Epithelial cell of esophagus (primary cell): Measurements from ENCODE around the gene CHKA.

Source experiments
- DNase-seq: peaks from one replicate; pipeline ENCODE4 v3.0.0; 2010; ENCODE audit warnings: low read depth
- H3K4me3 ChIP-seq: 2 replicates; pipeline ENCODE4 v1.5.1; 2011; ENCODE audit warnings: mild to moderate bottlenecking, low read length, control low read depth
- CTCF ChIP-seq: IDR thresholded peaks from 2 replicates; pipeline ENCODE4 v1.5.1; 2011; ENCODE audit warnings: low read depth, mild to moderate bottlenecking, low read length, control low read depth, inconsistent platforms; ENCODE audit not compliant: insufficient read depth; ENCODE audit errors: missing control alignments

Gene CHKA

GRCh38 chr11:68047437-68048290 lies 73.5 kb downstream of the CHKA start:
- peak; percentile 63 for DNase-seq
- no peak for TF ChIP-seq CTCF
- no peak overlapping the region for H3K4me3 ChIP-seq

- TF ChIP-seq CTCF, result no peak
- DNase-seq, result no peak
- no peak overlapping the region for H3K4me3 ChIP-seq
Measured at GRCh38 chr11:68044898-68045351, 76.3 kb downstream of the CHKA start.

GRCh38 chr11:68044145-68044813 lies 76.9 kb downstream of the CHKA start:
- no peak for DNase-seq
- no peak overlapping the region for H3K4me3 ChIP-seq
- no peak for TF ChIP-seq CTCF

- DNase-seq, result no peak
- H3K4me3 ChIP-seq, result no peak overlapping the region
- TF ChIP-seq CTCF, result no peak
Measured at GRCh38 chr11:68043349-68044144, 77.6 kb downstream of the CHKA start.

- TF ChIP-seq CTCF, result no peak
- DNase-seq, result no peak
- no peak overlapping the region for H3K4me3 ChIP-seq
Measured at GRCh38 chr11:68043029-68043348, 78.2 kb downstream of the CHKA start.

GRCh38 chr11:68042219-68043028 lies 78.8 kb downstream of the CHKA start:
- no peak for DNase-seq
- no peak for TF ChIP-seq CTCF
- no peak overlapping the region for H3K4me3 ChIP-seq
